SU-DHL-6 (cell line): Measurements from ENCODE around the gene POLN.
"Not testable (repeated sequence)": the region's sequence is repeated elsewhere in the genome, so short reads cannot be mapped to it uniquely, and the experiment has no call there.

ENCODE experiments used
- CTCF ChIP-seq: fragments of 200-600 bp; sonication (generic); IDR thresholded peaks from one replicate; pipeline ENCODE4 v1.5.1; 2017; ENCODE audit warnings: antibody characterized with exemption, mild to moderate bottlenecking, low read length, moderate library complexity; ENCODE audit not compliant: insufficient read depth, poor library complexity, severe bottlenecking
- EZH2phosphoT487 ChIP-seq: fragments of 200-600 bp; sonication (generic), shearing (Covaris generic); conservative IDR thresholded peaks from 2 replicates; pipeline ENCODE4 v1.6.1; 2018; ENCODE audit warnings: mild to moderate bottlenecking, antibody characterized with exemption, low read length, moderate library complexity, mixed read lengths

- TF ChIP-seq CTCF, EZH2phosphoT487: not testable (repeated sequence)
Observed at GRCh38 chr4:2161092-2161703, 80.7 kb downstream of the POLN start.
